SK-N-SH (cell line): ENCODE data around the gene ITGA8. TPM values are rescaled to one million over a fixed set of nuclear protein-coding genes. Genes with fewer than 3 reads are reported as not detected.

ENCODE experiments used
- CTCF ChIA-PET: fragments of 300-600, 350-600 bp; formaldehyde crosslinking; extraction: SDS; loops from one replicate; lab custom pipeline; 2021; lab: Yijun Ruan, JAX
- POLR2A ChIA-PET: fragments of 350-600 bp; sonication (Branson Sonifier 250); formaldehyde crosslinking; extraction: SDS; loops from one replicate; lab custom pipeline; 2020; ENCODE audit warnings: antibody characterized with exemption, inconsistent platforms; lab: Yijun Ruan, JAX
- DNase-seq: peaks from one replicate; pipeline ENCODE4 v3.0.0; 2012
- H2AFZ ChIP-seq: fragments of 200-600 bp; sonication (generic); 2 replicates; pipeline ENCODE4 v1.8.1; 2016; ENCODE audit warnings: antibody characterized with exemption, mild to moderate bottlenecking, low read depth
- H3F3A ChIP-seq: fragments of 200-600 bp; sonication (generic); replicated peaks from 2 replicates; pipeline ENCODE3; 2016; ENCODE audit warnings: antibody characterized with exemption, mild to moderate bottlenecking; ENCODE audit not compliant: insufficient read depth
- H3K27ac ChIP-seq, 2 experiments: fragments of 200-500 bp in 1 of 2; fragments of 200-600 bp in 1 of 2; sonication (Bioruptor generic) in 1 of 2; sonication (generic), shearing (Covaris generic) in 1 of 2; 2 replicates each; pipeline versions ENCODE4 v1.5.1 to v1.6.1; 2014 to 2016; ENCODE audit warnings: low read depth in 2 of 2, inconsistent platforms in 1 of 2, low read length in 1 of 2, mild to moderate bottlenecking in 1 of 2, mixed read lengths in 1 of 2
- H3K27me3 ChIP-seq: fragments of 200-600 bp; sonication (generic), shearing (Covaris generic); 2 replicates; pipeline ENCODE4 v1.6.1; 2016; ENCODE audit warnings: mixed run types; ENCODE audit not compliant: insufficient read depth
- H3K36me3 ChIP-seq, 2 experiments: fragments of 200-500 bp in 1 of 2; fragments of 200-600 bp in 1 of 2; sonication (Bioruptor generic) in 1 of 2; sonication (generic) in 1 of 2; replicated peaks in 1 of 2; 2 replicates each; pipeline versions ENCODE3 to v1.5.1; 2014 to 2016; ENCODE audit warnings: low read length in 1 of 2, mild to moderate bottlenecking in 1 of 2; ENCODE audit not compliant: insufficient read depth in 2 of 2, control insufficient read depth in 1 of 2
- H3K4me1 ChIP-seq, 2 experiments: fragments of 200-500 bp in 1 of 2; fragments of 200-600 bp in 1 of 2; sonication (Bioruptor generic) in 1 of 2; sonication (generic), shearing (Covaris generic) in 1 of 2; 2 replicates each; pipeline versions ENCODE4 v1.5.1 to v1.6.1; 2014 to 2016; ENCODE audit warnings: low read depth in 1 of 2, low read length in 1 of 2, mixed run types in 1 of 2; ENCODE audit not compliant: insufficient read depth in 2 of 2, control insufficient read depth in 1 of 2
- H3K4me2 ChIP-seq: fragments of 200-600 bp; sonication (generic), shearing (Covaris generic); 2 replicates; pipeline ENCODE4 v1.6.1; 2017; ENCODE audit warnings: mixed run types
- H3K4me3 ChIP-seq, 2 experiments: fragments of 200-500 bp in 1 of 2; fragments of 200-600 bp in 1 of 2; sonication (Bioruptor generic) in 1 of 2; sonication (generic), shearing (Covaris generic) in 1 of 2; 2 replicates each; pipeline versions ENCODE4 v1.5.1 to v1.8.1; 2014 to 2016; ENCODE audit warnings: low read depth in 2 of 2, inconsistent platforms in 1 of 2, low read length in 1 of 2, mild to moderate bottlenecking in 1 of 2, mixed read lengths in 1 of 2, moderate library complexity in 1 of 2
- H3K79me2 ChIP-seq: fragments of 200-600 bp; sonication (generic); 2 replicates; pipeline ENCODE4 v1.8.1; 2017; ENCODE audit warnings: mild to moderate bottlenecking; ENCODE audit not compliant: insufficient read depth
- H3K9ac ChIP-seq: fragments of 200-600 bp; sonication (generic); 2 replicates; pipeline ENCODE4 v1.6.1; 2017; ENCODE audit warnings: mixed run types
- H3K9me2 ChIP-seq: fragments of 200-600 bp; sonication (generic); 2 replicates; pipeline ENCODE4 v1.6.1; 2017; ENCODE audit warnings: mixed run types
- H3K9me3 ChIP-seq: fragments of 200-600 bp; sonication (generic); 2 replicates; pipeline ENCODE4 v1.6.1; 2017; ENCODE audit warnings: mixed run types, mild to moderate bottlenecking, moderate library complexity
- H4K20me1 ChIP-seq: fragments of 200-600 bp; sonication (generic); 2 replicates; pipeline ENCODE4 v1.6.1; 2017; ENCODE audit warnings: mild to moderate bottlenecking, mixed run types; ENCODE audit not compliant: insufficient read depth
- CHD2 ChIP-seq: fragments of 150-350 bp; IDR thresholded peaks from 2 replicates; pipeline ENCODE4 v1.6.1; 2018; ENCODE audit warnings: low read length; ENCODE audit not compliant: partially characterized antibody
- EP300 ChIP-seq, 2 experiments: IDR thresholded peaks; 2 replicates each; pipeline versions ENCODE4 v1.4.0 to v1.6.1; 2012; ENCODE audit warnings: borderline replicate concordance in 1 of 2, low read depth in 1 of 2, low read length in 1 of 2
- EZH2phosphoT487 ChIP-seq: fragments of 200-600 bp; sonication (generic); IDR thresholded peaks from 2 replicates; pipeline ENCODE4 v1.6.1; 2017; ENCODE audit warnings: low read depth, mixed run types, mild to moderate bottlenecking, antibody characterized with exemption, moderate library complexity, borderline replicate concordance
- FOSL2 ChIP-seq: IDR thresholded peaks from 2 replicates; pipeline ENCODE4 v1.4.0; 2012; ENCODE audit warnings: low read depth, mild to moderate bottlenecking, moderate library complexity, borderline replicate concordance
- GABPA ChIP-seq: IDR thresholded peaks from 2 replicates; pipeline ENCODE4 v1.4.0; 2012; ENCODE audit warnings: low read depth, mild to moderate bottlenecking
- NFIC ChIP-seq: IDR thresholded peaks from 2 replicates; pipeline ENCODE4 v1.4.0; 2012; ENCODE audit warnings: borderline replicate concordance
- NRF1 ChIP-seq: IDR thresholded peaks from 2 replicates; pipeline ENCODE4 v1.6.1; 2012; ENCODE audit warnings: low read depth, mild to moderate bottlenecking, low read length
- POLR2AphosphoS5 ChIP-seq: IDR thresholded peaks from 2 replicates; pipeline ENCODE4 v1.6.1; 2012; ENCODE audit warnings: low read depth, low read length
- RCOR1 ChIP-seq: fragments of 150-350 bp; IDR thresholded peaks from 2 replicates; pipeline ENCODE4 v1.6.1; 2017; ENCODE audit warnings: antibody characterized with exemption, low read length
- RXRA ChIP-seq: IDR thresholded peaks from 2 replicates; pipeline ENCODE4 v1.4.0; 2012; ENCODE audit warnings: low read depth, mild to moderate bottlenecking, borderline replicate concordance
- TCF12 ChIP-seq: IDR thresholded peaks from 2 replicates; pipeline ENCODE4 v1.4.0; 2012
- YY1 ChIP-seq: IDR thresholded peaks from 2 replicates; pipeline ENCODE4 v1.4.0; 2012; ENCODE audit warnings: low read depth, mild to moderate bottlenecking
- WGBS: methylation state at CpG from one replicate; pipeline ENCODE4 v1.1.6; 2017; ENCODE audit warnings: low lambda C conversion rate; 5-methylcytosine and 5-hydroxymethylcytosine counted together
- polyA plus RNA-seq, 3 experiments: library from polyadenylated mRNA; depleted of rRNA; stranded (reverse); fragments of >200 nt; gene quantifications; 2 replicates each; pipeline ENCODE4 v1.2.3, GENCODE V29; 2012
- TF ChIP-seq, protein P1 (sequence below): IDR thresholded peaks from 2 replicates; pipeline ENCODE4 v1.6.1; 2012; ENCODE audit warnings: mild to moderate bottlenecking, low read depth, low read length, moderate library complexity
- TF ChIP-seq, protein P2 (sequence below): IDR thresholded peaks from 2 replicates; pipeline ENCODE4 v1.4.0; 2012; ENCODE audit warnings: low read depth, borderline replicate concordance
- TF ChIP-seq, protein P3 (sequence below): IDR thresholded peaks from 2 replicates; pipeline ENCODE4; 2012
- TF ChIP-seq, protein P4 (sequence below): fragments of 200-600 bp; sonication (generic); IDR thresholded peaks from 2 replicates; pipeline ENCODE4 v1.6.1; 2017; ENCODE audit warnings: antibody characterized with exemption, mild to moderate bottlenecking, moderate library complexity

The ITGA8 gene
- polyA plus RNA-seq, 1 of the 3 experiments (the other 2 are of a cell fraction) = not detected

DNA sequence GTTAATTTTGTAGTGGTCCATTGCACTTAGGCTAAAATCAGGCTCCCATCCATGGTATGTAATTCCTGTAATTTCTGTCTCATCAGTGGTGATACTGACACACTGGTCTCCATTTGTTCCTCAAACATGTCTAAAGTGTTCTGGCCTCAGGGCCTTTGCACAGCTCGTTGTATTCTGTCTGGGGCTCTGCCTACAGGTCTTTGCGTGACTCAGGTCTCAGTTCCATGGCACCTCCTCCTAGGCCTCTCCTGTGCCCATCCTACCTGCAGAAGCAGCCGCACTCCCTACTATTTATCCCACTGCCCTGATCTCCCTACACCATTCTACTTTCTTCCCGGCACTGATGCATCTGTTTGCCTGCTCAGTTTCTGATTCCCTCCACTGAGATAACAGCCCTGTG lies 173.8 kb downstream of the ITGA8 start:
- H3K36me3 ChIP-seq = no peaks in the 10 kb centered on the region
- no peak overlapping the region for H3K4me3 ChIP-seq
- TF ChIP-seq, protein P1, sequence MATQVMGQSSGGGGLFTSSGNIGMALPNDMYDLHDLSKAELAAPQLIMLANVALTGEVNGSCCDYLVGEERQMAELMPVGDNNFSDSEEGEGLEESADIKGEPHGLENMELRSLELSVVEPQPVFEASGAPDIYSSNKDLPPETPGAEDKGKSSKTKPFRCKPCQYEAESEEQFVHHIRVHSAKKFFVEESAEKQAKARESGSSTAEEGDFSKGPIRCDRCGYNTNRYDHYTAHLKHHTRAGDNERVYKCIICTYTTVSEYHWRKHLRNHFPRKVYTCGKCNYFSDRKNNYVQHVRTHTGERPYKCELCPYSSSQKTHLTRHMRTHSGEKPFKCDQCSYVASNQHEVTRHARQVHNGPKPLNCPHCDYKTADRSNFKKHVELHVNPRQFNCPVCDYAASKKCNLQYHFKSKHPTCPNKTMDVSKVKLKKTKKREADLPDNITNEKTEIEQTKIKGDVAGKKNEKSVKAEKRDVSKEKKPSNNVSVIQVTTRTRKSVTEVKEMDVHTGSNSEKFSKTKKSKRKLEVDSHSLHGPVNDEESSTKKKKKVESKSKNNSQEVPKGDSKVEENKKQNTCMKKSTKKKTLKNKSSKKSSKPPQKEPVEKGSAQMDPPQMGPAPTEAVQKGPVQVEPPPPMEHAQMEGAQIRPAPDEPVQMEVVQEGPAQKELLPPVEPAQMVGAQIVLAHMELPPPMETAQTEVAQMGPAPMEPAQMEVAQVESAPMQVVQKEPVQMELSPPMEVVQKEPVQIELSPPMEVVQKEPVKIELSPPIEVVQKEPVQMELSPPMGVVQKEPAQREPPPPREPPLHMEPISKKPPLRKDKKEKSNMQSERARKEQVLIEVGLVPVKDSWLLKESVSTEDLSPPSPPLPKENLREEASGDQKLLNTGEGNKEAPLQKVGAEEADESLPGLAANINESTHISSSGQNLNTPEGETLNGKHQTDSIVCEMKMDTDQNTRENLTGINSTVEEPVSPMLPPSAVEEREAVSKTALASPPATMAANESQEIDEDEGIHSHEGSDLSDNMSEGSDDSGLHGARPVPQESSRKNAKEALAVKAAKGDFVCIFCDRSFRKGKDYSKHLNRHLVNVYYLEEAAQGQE = no peak
- TF ChIP-seq POLR2AphosphoS5 = no peak
- TF ChIP-seq, protein P2, sequence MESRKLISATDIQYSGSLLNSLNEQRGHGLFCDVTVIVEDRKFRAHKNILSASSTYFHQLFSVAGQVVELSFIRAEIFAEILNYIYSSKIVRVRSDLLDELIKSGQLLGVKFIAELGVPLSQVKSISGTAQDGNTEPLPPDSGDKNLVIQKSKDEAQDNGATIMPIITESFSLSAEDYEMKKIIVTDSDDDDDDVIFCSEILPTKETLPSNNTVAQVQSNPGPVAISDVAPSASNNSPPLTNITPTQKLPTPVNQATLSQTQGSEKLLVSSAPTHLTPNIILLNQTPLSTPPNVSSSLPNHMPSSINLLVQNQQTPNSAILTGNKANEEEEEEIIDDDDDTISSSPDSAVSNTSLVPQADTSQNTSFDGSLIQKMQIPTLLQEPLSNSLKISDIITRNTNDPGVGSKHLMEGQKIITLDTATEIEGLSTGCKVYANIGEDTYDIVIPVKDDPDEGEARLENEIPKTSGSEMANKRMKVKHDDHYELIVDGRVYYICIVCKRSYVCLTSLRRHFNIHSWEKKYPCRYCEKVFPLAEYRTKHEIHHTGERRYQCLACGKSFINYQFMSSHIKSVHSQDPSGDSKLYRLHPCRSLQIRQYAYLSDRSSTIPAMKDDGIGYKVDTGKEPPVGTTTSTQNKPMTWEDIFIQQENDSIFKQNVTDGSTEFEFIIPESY = no peak
- TF ChIP-seq, protein P3, sequence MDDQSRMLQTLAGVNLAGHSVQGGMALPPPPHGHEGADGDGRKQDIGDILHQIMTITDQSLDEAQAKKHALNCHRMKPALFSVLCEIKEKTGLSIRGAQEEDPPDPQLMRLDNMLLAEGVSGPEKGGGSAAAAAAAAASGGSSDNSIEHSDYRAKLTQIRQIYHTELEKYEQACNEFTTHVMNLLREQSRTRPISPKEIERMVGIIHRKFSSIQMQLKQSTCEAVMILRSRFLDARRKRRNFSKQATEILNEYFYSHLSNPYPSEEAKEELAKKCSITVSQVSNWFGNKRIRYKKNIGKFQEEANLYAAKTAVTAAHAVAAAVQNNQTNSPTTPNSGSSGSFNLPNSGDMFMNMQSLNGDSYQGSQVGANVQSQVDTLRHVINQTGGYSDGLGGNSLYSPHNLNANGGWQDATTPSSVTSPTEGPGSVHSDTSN = no peak
- TF ChIP-seq FOSL2 = no peak
- no peak for TF ChIP-seq TCF12
- no peak for TF ChIP-seq EP300 (IDR thresholded peaks at IDR 0.05; ENCODE audit: borderline replicate concordance in 1 of 2, low read depth in 1 of 2, low read length in 1 of 2)
- no peak overlapping the region for H2AFZ ChIP-seq
- WGBS = 18% methylated on average over 4 of the region's 4 CpGs
- no peaks in the 10 kb centered on the region; the same call in 1 of the 2 replicates for H3K27me3 ChIP-seq
- DNase-seq = no peak
- POLR2A ChIA-PET = no interaction called here
- H4K20me1 ChIP-seq = no peaks in the 10 kb centered on the region
- H3F3A ChIP-seq = no peaks in the 10 kb centered on the region
- CTCF ChIA-PET = no interaction called here
- H3K79me2 ChIP-seq = no peaks in the 10 kb centered on the region
- H3K9me3 ChIP-seq = no peaks in the 10 kb centered on the region
- no peaks in the 10 kb centered on the region for H3K9me2 ChIP-seq
- H3K9ac ChIP-seq = no peak overlapping the region
- no peaks in the 10 kb centered on the region for H3K4me1 ChIP-seq
- no peak overlapping the region for H3K4me2 ChIP-seq
- H3K27ac ChIP-seq = no peak overlapping the region

DNA sequence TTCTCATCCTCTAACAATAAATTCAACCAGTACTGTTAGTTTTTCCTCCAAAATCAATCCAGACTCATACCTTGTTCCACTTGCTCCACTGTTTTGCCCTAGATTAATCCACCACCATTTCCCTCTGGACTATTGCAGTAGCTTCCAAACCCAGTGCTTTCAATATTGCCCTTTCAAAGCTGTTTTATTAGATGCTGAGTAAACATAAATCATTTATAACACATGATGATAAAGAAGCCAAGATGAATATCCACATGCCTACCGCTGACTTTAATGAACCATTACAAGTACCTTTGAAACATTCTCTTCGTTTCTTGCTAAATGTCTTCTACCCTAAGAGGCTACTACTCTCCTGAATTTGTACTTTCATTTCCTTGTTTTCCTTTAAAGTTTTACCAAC lies 174.5 kb downstream of the ITGA8 start:
- Histone ChIP-seq H3K9me3 (no peaks in the 10 kb centered on the region), H3K27ac (no peak overlapping the region), H3K4me2 (no peak overlapping the region), H4K20me1 (no peaks in the 10 kb centered on the region), H3K79me2 (no peaks in the 10 kb centered on the region), H3F3A (no peaks in the 10 kb centered on the region), H3K9ac (no peak overlapping the region), H3K9me2 (no peaks in the 10 kb centered on the region), H3K27me3 (no peaks in the 10 kb centered on the region; the same call in 1 of the 2 replicates), H3K4me3 (no peak overlapping the region), H2AFZ (no peak overlapping the region), H3K36me3 (no peaks in the 10 kb centered on the region), H3K4me1 (no peaks in the 10 kb centered on the region)
- no peak for DNase-seq
- CTCF ChIA-PET = interaction anchor here (1.7 kb wide), 1 partner anchor 40 kb away, joined by 4 read pairs; no protein-coding TSS in a partner anchor
- 42% methylated on average over 2 of the region's 2 CpGs for WGBS
- TF ChIP-seq NRF1 = no peak
- TF ChIP-seq RCOR1 = no peak
- TF ChIP-seq CHD2 = no peak
- TF ChIP-seq EP300 (IDR thresholded peaks at IDR 0.05; ENCODE audit: borderline replicate concordance in 1 of 2, low read depth in 1 of 2, low read length in 1 of 2) = no peak
- no peak for TF ChIP-seq TCF12
- no peak for TF ChIP-seq EZH2phosphoT487
- TF ChIP-seq, protein P4, sequence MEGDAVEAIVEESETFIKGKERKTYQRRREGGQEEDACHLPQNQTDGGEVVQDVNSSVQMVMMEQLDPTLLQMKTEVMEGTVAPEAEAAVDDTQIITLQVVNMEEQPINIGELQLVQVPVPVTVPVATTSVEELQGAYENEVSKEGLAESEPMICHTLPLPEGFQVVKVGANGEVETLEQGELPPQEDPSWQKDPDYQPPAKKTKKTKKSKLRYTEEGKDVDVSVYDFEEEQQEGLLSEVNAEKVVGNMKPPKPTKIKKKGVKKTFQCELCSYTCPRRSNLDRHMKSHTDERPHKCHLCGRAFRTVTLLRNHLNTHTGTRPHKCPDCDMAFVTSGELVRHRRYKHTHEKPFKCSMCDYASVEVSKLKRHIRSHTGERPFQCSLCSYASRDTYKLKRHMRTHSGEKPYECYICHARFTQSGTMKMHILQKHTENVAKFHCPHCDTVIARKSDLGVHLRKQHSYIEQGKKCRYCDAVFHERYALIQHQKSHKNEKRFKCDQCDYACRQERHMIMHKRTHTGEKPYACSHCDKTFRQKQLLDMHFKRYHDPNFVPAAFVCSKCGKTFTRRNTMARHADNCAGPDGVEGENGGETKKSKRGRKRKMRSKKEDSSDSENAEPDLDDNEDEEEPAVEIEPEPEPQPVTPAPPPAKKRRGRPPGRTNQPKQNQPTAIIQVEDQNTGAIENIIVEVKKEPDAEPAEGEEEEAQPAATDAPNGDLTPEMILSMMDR = no peak
- no peak for TF ChIP-seq NFIC
- TF ChIP-seq RXRA = no peak
- TF ChIP-seq YY1 = no peak
- TF ChIP-seq GABPA = no peak
- POLR2A ChIA-PET = no interaction called here
